ENCODE results near the gene AP4S1.
A peak's percentile ranks its signal among the peaks of the same experiment; 100 is the strongest.
"Not testable (repeated sequence)": the region's sequence is repeated elsewhere in the genome, so short reads cannot be mapped to it uniquely, and the experiment has no call there.

AP4S1 gene

GRCh38 chr14:31009836-31010574 lies 15.4 kb upstream of the AP4S1 start:
- DNase-seq, result no peak

DNA sequence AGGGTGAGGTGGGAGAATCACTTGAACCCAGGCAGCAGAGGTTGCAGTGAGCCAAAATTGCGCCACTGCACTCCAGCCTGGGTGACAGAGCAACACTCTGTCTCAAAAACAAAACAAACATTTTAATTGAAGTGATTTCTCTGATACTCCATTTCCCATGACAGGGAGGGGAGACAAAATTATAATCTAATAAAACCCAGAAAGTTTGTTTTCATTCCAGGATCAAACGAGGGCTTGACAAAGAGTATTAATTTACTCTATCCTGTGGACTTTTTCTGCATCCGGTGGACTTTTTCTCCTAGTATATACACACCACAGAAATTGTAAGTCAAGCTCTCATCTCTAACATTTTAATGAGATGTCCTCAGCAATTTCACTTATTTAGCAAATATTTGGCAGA lies 14.5 kb upstream of the AP4S1 start:
- DNase-seq, result no peak

DNA sequence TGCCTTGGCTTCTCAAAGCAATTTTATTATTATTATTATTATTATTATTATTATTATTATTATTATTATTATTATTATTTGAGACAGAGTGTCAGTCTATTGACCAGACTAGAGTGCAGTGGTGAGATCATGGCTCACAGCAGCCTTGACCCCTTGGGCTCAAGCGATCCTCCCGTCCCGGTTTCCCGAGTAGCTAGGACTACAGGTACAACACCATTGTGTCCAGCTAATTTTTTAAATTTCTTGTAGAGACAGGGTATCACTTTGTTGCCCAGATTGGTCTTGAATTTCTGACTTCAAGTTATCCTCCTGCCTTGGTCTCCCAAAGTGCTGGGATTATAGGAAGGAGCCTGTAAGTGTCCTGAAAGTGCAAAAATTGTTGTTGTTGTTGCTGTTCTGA lies 11.6 kb upstream of the AP4S1 start:
- DNase-seq, result no peak

DNA sequence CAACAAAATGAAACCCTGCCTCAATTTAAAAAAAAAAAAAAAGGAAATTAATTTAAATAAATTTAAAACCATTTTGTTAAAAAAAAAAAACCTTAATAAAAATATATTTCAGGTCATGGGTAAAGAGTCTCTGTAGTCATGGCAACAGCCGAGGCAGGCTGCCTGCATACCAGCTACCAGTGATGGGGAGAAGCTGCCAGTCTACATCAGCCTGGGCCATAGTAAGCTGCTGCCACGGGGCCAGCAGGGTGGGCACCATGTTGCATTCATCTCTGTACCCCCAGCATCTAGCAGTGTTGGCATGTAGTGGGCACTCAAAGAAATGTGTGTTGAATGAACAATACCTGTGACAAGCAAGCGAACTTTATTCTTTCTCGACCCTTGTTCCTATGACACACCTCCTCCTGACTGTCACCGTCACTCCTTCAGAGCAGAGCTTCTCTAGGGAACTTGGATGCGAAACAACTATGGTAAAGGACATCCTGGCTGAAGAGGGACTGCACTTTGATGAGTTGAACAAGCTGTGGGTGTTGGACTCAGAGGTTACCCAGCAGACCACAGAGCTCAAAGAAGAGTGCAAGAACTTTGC lies 7.3 kb upstream of the AP4S1 start:
- DNase-seq, result no peak

DNA sequence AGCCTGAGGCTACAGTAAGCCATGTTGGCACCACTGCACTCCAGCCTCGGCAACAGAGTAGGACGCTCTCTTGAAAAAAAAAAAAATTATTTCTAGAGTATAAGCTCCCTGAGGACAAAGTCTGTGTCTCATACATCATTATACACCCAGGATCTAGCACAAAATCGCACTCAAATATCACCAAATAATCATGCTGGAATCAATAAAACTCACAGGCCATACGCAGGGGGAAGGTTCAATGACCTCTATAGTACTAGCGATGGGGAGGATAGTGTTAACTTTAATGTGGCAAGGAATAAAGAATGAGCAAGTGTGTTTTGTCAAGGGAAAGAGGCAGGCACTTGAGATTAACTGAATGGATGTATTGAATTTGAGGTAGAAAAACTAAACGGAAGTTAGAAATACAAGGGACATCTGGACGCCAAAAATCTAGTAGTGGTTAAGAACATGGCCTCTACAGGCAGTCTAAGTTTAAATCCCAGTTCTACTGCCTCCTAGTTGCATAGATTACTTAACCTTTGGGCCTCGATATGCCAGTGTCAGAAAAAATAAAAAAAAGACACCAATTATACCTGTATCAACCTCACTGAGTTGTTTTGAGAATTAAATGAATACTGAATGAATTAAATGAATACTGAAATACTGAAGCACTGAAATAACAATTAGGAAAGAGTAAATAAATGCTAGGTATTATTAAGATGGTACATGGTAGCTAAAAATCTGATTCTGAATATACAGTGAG lies 4.4 kb upstream of the AP4S1 start:
- DNase-seq, result no peak

GRCh38 chr14:31021576-31021949 lies 3.9 kb upstream of the AP4S1 start:
- no peak for DNase-seq

- no peak for DNase-seq
Observed at GRCh38 chr14:31022386-31022785, 3.1 kb upstream of the AP4S1 start.

GRCh38 chr14:31024010-31024480 lies 1.4 kb upstream of the AP4S1 start:
- DNase-seq, result no peak

DNA sequence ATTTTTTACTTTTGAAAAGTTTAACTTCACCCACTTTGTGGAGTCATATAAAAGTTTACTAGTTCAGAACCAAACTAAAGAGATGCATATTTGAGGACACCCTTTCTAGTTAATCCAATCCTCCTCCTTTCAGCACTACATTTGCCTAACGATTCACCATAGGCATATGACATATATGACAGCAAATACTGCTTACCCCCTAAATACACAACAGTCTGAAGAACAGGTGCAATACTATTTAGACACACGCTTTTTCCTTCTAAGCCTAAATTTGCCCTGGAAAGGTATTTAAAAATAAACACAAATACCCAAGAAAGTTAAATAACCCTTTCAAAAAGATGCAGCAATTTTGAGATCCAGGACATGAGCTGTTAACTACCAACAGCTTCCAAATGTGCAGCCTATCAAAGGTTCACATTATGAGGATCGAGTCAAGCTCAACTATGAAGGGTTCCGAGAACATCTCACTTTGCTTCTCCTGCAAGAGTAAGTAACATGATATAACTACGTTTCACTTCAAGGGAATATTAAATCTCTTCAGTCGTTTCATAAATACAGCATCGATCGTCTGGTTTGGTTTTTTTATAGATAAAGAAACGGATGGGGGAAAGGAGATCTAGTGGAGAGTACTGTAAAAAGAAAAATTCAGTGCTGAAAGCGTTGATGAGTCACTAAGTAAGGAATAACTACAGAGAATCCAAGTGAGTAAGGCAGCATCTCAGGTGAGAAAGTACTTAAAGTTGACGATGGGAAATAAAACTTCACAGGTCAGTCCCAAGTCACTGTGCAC lies 677 bp upstream of the AP4S1 start:
- no peak for DNase-seq

GRCh38 chr14:31026077-31026449 lies 614 bp downstream of the AP4S1 start, which contains the start of gene STRN3:
Gene STRN3 (minus strand): TSS chr14:31026379. CDS start chr14:31026185, 194 bp downstream.
- DNase-seq, result no peak

GRCh38 chr14:31026450-31027235 lies 1.2 kb downstream of the AP4S1 start:
- DNase-seq, result peak; percentile 97

DNA sequence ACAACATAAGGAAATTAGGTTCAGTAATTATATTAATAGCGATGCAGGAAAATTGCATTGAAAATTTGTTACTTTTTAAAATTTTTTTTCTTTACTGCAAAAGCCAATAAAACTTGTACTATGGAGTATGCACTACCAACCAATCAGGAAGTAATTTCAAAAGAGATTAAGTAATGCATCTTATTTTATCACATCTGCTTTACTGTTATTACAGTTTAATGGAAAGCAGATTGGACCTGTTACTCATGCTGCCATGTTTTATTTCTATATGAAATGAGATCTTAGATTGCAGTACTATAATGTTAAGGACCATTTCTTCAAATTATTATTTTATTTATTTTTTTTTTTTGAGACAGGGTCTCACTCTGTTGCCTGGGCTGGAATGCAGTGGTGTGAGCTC lies 2.4 kb downstream of the AP4S1 start:
- DNase-seq, result no peak

DNA sequence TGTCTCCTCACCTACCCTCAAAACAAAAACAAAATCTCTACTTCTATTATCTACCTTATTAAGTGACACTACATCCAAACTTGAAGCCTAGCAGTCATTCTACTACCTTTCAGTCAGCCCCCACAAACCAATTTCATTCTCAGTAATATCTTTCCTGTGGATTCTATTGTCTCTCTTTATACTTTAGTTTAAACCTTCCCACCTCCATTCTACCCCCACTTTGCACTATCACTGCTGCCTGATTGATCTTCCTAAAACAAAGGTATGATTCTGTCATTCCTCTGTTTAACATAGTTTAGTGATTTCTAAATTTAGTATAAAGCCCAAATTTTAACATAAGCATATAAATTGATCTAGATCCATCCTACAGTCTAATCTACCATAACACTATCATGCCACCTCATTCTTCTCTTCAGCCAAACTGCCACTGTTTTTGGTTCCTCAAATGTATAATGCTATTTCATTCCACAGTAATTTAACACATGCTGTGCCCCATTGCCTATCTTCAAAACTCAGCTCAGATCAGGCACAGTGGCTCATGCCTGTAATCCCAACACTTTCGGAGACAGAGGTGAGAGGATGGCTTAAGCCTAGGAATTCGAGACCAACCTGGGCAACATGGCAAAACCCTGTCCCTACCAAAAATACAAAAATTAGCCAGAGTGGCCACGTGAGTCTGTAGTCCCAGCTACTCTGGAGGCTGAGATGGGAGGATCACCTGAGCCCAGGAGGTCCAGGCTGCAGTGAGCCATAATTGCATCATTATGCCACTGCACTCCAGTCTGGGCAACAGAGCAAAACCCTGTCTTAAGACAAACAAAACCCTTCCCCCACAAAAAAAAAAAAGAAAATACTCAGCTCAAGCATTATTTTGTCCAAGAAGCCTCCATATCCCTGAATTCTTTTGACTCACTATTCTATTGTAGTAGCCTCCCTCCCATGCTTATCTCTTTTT lies 3.8 kb downstream of the AP4S1 start:
- DNase-seq, result no peak

- no peak for DNase-seq
Observed at GRCh38 chr14:31030469-31030868, 5.0 kb downstream of the AP4S1 start.

- no peak for DNase-seq
Observed at GRCh38 chr14:31036552-31036951, 11.1 kb downstream of the AP4S1 start.

DNA sequence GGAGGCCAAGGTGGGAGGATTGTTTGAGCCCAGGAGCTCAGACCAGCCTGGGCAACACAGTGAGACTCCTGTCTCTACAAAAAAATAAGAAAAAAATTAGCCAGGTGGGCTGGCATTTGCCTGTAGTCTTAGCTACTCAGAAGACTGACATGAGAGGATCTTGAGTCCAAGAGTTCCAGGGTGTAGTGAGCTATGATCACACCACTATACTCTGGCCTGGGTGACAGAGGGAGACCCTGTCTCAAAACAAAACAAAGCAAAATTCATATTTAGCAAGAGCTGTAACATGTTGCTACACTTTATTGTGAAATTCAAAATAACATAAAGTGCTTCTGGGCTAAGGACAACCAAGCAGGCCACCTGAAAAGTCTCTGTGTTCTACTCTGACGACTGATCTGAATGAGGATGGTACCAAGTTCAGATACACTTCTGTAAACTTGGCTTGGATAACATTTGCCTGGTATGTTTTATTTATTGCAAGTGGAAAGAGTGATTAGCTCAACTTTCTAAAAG lies 12.3 kb downstream of the AP4S1 start:
- DNase-seq, result no peak

- DNase-seq, result no peak
Observed at GRCh38 chr14:31038521-31039166, 13.2 kb downstream of the AP4S1 start.

DNA sequence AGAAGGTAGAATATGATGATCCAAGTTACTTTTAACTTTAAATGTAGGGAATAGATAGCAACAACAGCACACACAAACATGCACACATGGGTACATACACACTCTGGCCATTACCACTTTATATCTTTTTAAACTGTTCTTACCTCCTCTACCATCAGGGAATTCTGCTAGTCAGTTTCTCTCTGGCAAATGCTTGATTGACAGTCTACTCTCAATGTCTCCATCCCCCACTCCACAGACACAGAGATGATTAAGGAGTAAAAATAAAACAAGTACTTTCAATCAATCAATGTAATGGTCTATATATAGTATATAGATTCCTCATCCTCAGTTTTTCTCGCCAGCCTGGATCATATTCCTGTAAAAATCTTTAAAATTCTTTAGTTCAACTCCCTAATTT lies 16.9 kb downstream of the AP4S1 start:
- no peak for DNase-seq

DNA sequence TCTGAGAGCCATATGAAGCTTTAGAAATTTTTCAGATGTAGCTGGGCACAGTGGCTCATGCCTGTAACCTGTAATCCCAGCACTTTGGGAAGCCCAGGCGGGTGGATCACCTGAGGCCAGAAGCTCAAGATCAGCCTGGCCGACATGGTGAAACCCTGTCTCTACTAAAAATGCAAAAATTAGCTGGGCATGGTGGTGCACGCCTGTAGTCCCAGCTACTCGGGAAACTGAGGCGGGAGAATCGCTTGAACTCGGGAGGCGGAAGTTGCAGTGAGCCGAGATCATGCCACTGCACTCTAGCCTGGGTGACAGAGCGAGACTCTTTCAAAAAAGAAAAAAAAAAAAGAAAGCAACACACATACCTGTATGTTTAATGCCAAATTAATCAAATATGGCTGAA lies 17.4 kb downstream of the AP4S1 start:
- not testable (repeated sequence) for DNase-seq

DNA sequence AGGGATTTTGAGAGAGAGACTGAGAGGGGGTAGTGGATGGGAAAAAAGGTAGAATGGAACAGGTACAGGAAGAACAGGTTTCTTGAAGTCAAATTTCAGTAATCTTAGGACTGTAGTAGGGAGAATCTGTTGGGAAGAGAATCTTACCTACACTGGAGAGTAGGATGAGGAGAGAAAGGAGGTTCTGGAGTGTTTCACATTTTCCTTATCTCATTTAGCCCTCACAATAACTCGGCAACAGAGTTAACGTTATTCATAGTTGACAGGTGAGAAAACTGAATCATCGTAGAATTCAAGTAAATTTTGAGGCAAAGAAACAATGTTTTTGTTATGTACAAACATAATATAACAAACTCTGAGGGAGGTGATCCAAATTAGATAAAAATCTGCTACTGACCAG lies 17.9 kb downstream of the AP4S1 start:
- DNase-seq, result no peak

Data from activated effector memory CD4-positive, alpha-beta T cell treated with anti-CD3 and anti-CD28 coated beads, Interleukin-2, amount 50 U/mL, for 16 hours (primary cell).